ENCODE measurements around the gene TSPAN14.

Gene TSPAN14

DNA sequence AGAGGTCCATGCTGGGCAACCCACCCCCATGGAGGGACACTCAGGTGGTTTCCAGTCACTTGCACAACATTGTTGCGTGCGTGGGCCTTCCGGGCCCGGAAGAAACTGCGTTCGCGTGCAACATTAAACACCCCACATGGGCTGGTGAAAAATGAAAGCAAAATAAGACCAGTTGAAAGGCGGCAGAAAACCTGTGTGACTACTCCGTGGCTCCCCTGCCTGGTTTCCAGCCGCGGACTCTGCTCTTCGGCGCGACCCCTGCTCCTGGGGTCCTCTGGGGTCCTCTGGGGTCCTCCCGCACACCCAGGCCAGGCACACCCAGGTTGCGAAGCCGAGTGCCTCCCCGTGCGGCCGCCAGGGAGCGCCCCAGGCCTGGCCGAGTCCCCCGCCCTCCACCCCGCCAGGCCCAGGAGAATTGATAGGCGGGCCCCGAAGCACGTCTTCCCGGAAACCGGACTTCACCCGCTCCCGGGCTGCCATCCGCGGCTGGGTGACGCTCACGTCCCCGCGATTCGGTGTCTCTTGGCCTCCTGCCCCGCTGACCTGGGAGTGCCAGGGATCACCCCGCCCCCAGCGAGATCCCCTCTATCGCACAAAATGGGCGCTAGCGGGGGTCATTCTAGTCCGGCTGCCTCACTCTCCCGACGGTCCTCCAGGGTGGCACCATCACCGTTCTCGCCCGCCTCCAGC, 81.7 kb downstream of the TSPAN14 start:
- H3K27me3 ChIP-seq (ENCODE audit: insufficient read depth, low read length, poor library complexity, severe bottlenecking), result no peaks in the 10 kb centered on the region
- peaks cover 39% of the 10 kb centered on the region for H3K4me1 ChIP-seq (ENCODE audit: insufficient read depth, low read length, poor library complexity, severe bottlenecking)
- no peak for TF ChIP-seq EZH2phosphoT487 (IDR thresholded peaks at IDR 0.05; ENCODE audit: borderline replicate concordance)
- TF ChIP-seq, protein P1, sequence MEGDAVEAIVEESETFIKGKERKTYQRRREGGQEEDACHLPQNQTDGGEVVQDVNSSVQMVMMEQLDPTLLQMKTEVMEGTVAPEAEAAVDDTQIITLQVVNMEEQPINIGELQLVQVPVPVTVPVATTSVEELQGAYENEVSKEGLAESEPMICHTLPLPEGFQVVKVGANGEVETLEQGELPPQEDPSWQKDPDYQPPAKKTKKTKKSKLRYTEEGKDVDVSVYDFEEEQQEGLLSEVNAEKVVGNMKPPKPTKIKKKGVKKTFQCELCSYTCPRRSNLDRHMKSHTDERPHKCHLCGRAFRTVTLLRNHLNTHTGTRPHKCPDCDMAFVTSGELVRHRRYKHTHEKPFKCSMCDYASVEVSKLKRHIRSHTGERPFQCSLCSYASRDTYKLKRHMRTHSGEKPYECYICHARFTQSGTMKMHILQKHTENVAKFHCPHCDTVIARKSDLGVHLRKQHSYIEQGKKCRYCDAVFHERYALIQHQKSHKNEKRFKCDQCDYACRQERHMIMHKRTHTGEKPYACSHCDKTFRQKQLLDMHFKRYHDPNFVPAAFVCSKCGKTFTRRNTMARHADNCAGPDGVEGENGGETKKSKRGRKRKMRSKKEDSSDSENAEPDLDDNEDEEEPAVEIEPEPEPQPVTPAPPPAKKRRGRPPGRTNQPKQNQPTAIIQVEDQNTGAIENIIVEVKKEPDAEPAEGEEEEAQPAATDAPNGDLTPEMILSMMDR (conservative IDR thresholded peaks at IDR 0.05; ENCODE audit: low read length), result peak; percentile 84
- peak overlapping the region; percentile 94 for H3K4me3 ChIP-seq (ENCODE audit: low read length, poor library complexity, severe bottlenecking)
- H4K20me1 ChIP-seq (ENCODE audit: insufficient read depth, low read length, poor library complexity, severe bottlenecking), result no peaks in the 10 kb centered on the region
- H3K4me2 ChIP-seq (ENCODE audit: low read depth, low read length, poor library complexity, severe bottlenecking), result peak overlapping the region; percentile 76
- H3K9me3 ChIP-seq (ENCODE audit: insufficient read depth, low read depth, low read length), result no peaks in the 10 kb centered on the region
- H3K9me2 ChIP-seq (replicated peaks; ENCODE audit: low read depth, low read length), result no peaks in the 10 kb centered on the region
- no peaks in the 10 kb centered on the region for H3K36me3 ChIP-seq (ENCODE audit: insufficient read depth, low read length)
- peak overlapping the region; percentile 93 for H2AFZ ChIP-seq (ENCODE audit: low read length)
- H3K9ac ChIP-seq (ENCODE audit: low read depth, low read length, poor library complexity, severe bottlenecking), result peak overlapping the region; percentile 99
- no peaks in the 10 kb centered on the region for H3F3A ChIP-seq (ENCODE audit: low read depth)
- H3K79me2 ChIP-seq (ENCODE audit: insufficient read depth, low read length), result peaks cover 9% of the 10 kb centered on the region

DNA sequence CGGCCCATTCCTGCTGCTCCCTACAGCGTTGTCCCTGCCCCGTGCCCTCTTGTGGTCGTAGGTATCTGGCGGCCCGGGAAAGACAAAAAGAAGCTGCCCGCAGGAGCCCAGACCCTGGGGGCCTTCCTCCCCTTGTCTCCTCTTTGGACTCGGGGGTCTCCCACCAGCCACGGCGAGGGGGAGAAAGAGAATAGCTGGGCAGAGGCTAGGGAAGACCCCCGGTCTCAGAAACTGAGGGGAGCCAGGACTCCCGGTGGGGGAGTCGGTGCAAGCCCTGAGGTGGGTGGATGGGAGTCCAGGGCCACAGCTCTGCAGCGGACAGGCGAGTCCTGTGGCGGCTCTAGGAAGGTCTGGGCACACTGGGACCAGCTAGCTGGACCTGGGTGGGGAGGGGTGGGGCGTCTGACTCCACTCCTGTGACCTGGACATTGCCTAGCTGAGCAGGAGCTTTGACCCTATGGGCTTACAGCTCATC, 82.3 kb downstream of the TSPAN14 start:
- Histone ChIP-seq H3K79me2 (ENCODE audit: insufficient read depth, low read length) (peaks cover 9% of the 10 kb centered on the region), H3K36me3 (ENCODE audit: insufficient read depth, low read length) (no peaks in the 10 kb centered on the region), H3F3A (ENCODE audit: low read depth) (no peaks in the 10 kb centered on the region), H3K9me3 (ENCODE audit: insufficient read depth, low read depth, low read length) (no peaks in the 10 kb centered on the region), H3K9ac (ENCODE audit: low read depth, low read length, poor library complexity, severe bottlenecking) (peak overlapping the region; percentile 99), H4K20me1 (ENCODE audit: insufficient read depth, low read length, poor library complexity, severe bottlenecking) (no peaks in the 10 kb centered on the region), H3K4me3 (ENCODE audit: low read length, poor library complexity, severe bottlenecking) (peak overlapping the region; percentile 94), H3K27me3 (ENCODE audit: insufficient read depth, low read length, poor library complexity, severe bottlenecking) (no peaks in the 10 kb centered on the region), H3K4me2 (ENCODE audit: low read depth, low read length, poor library complexity, severe bottlenecking) (peak overlapping the region; percentile 76), H2AFZ (ENCODE audit: low read length) (peak overlapping the region; percentile 93), H3K4me1 (ENCODE audit: insufficient read depth, low read length, poor library complexity, severe bottlenecking) (peaks cover 39% of the 10 kb centered on the region), H3K9me2 (replicated peaks; ENCODE audit: low read depth, low read length) (no peaks in the 10 kb centered on the region)
- TF ChIP-seq, protein P1 (conservative IDR thresholded peaks at IDR 0.05; ENCODE audit: low read length), result no peak
- no peak for TF ChIP-seq EZH2phosphoT487 (IDR thresholded peaks at IDR 0.05; ENCODE audit: borderline replicate concordance)

DNA sequence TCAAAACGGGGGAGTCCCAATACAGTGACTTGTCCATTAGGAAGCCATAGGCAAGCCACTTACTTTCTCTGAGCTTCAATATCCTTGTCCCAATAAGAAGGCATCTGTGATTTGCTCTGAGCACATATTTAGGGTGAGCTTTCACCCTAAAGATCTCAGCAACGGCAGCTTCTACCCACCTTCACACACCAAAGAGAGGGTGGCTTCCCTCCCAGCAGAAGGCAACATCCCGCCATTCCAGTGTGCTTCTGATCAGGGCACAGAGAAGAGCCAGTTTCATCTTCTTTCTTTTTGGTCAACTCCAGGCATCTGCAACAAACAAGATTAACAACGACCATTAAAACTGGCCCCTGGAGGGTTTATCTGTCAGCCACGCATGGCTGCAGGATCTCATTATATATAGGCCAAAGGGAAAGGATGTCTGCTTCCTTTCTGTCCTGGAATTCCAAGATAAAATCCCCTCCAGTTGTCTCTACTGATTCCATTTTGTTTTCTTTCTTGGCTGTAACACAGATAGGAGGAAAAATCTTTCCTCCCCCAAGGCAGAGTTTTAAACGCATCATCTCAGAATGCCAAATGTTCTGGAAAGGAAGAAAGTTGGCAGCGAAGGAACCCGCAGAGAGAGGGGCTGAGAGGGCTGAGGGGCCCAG, 83.1 kb downstream of the TSPAN14 start:
- Histone ChIP-seq H2AFZ (ENCODE audit: low read length) (no peak overlapping the region), H3K4me2 (ENCODE audit: low read depth, low read length, poor library complexity, severe bottlenecking) (peak overlapping the region; percentile 76), H3F3A (ENCODE audit: low read depth) (no peaks in the 10 kb centered on the region), H3K9ac (ENCODE audit: low read depth, low read length, poor library complexity, severe bottlenecking) (peak overlapping the region; percentile 99), H3K9me3 (ENCODE audit: insufficient read depth, low read depth, low read length) (no peaks in the 10 kb centered on the region), H3K27me3 (ENCODE audit: insufficient read depth, low read length, poor library complexity, severe bottlenecking) (no peaks in the 10 kb centered on the region), H3K9me2 (replicated peaks; ENCODE audit: low read depth, low read length) (no peaks in the 10 kb centered on the region), H3K79me2 (ENCODE audit: insufficient read depth, low read length) (peaks cover 9% of the 10 kb centered on the region), H4K20me1 (ENCODE audit: insufficient read depth, low read length, poor library complexity, severe bottlenecking) (no peaks in the 10 kb centered on the region), H3K36me3 (ENCODE audit: insufficient read depth, low read length) (no peaks in the 10 kb centered on the region), H3K4me1 (ENCODE audit: insufficient read depth, low read length, poor library complexity, severe bottlenecking) (peaks cover 43% of the 10 kb centered on the region), H3K4me3 (ENCODE audit: low read length, poor library complexity, severe bottlenecking) (peak overlapping the region; percentile 94)
- TF ChIP-seq EZH2phosphoT487 (IDR thresholded peaks at IDR 0.05; ENCODE audit: borderline replicate concordance), result no peak
- TF ChIP-seq, protein P1 (conservative IDR thresholded peaks at IDR 0.05; ENCODE audit: low read length), result no peak
